ENCODE data around the gene PRIMPOL. TPM values are rescaled to one million over a fixed set of nuclear protein-coding genes. Genes with fewer than 3 reads are reported as not detected.
"Not testable (repeated sequence)": the region's sequence is repeated elsewhere in the genome, so short reads cannot be mapped to it uniquely, and the experiment has no call there.

Gene PRIMPOL
- total and polyA plus RNA-seq, 12 donors = 7.5 to 66.2 (median 12.3) TPM

GRCh38 chr4:184655889-184656869 lies 6.6 kb downstream of the PRIMPOL start:
- Histone ChIP-seq H3K4me1 (replicated peaks in 1 of 2) (no peaks in the 10 kb centered on the region), H3K4me3 (no peak overlapping the region), H3K9me3 (replicated peaks in 1 of 3) (no peaks in the 10 kb centered on the region), H3K27me3 (no peaks in the 10 kb centered on the region), H3K36me3 (replicated peaks in 1 of 2) (no peaks in the 10 kb centered on the region), H3K27ac (no peak overlapping the region)
- TF ChIP-seq, protein P1, sequence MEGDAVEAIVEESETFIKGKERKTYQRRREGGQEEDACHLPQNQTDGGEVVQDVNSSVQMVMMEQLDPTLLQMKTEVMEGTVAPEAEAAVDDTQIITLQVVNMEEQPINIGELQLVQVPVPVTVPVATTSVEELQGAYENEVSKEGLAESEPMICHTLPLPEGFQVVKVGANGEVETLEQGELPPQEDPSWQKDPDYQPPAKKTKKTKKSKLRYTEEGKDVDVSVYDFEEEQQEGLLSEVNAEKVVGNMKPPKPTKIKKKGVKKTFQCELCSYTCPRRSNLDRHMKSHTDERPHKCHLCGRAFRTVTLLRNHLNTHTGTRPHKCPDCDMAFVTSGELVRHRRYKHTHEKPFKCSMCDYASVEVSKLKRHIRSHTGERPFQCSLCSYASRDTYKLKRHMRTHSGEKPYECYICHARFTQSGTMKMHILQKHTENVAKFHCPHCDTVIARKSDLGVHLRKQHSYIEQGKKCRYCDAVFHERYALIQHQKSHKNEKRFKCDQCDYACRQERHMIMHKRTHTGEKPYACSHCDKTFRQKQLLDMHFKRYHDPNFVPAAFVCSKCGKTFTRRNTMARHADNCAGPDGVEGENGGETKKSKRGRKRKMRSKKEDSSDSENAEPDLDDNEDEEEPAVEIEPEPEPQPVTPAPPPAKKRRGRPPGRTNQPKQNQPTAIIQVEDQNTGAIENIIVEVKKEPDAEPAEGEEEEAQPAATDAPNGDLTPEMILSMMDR (IDR thresholded peaks at IDR 0.05) = no peak
- intact Hi-C loops (cut with DNase I) = no loop called here
- WGBS, 4 donors = 93 to 96% (median 95%) methylated on average over 8 of the region's 8 CpGs
- DNase-seq = no peak

GRCh38 chr4:184657144-184657543 lies 7.6 kb downstream of the PRIMPOL start:
- Histone ChIP-seq H3K9me3 (replicated peaks in 1 of 3) (no peaks in the 10 kb centered on the region), H3K4me1 (replicated peaks in 1 of 2) (no peaks in the 10 kb centered on the region), H3K4me3 (no peak overlapping the region), H3K27me3 (no peaks in the 10 kb centered on the region), H3K36me3 (replicated peaks in 1 of 2) (no peaks in the 10 kb centered on the region), H3K27ac (no peak overlapping the region)
- intact Hi-C loops (cut with DNase I) = no loop called here
- no peak for DNase-seq
- TF ChIP-seq, protein P1 (IDR thresholded peaks at IDR 0.05) = no peak
- no peak for TF ChIP-seq POLR2A (IDR thresholded peaks at IDR 0.05)
- 79 to 86% (median 82%) methylated on average over 3 of the region's 3 CpGs for WGBS, 4 donors

- intact Hi-C loops (cut with DNase I); H3K4me1 ChIP-seq (replicated peaks in 1 of 2); H3K9me3 ChIP-seq (replicated peaks in 1 of 3); H3K27me3 ChIP-seq; H3K27ac ChIP-seq; DNase-seq; H3K4me3 ChIP-seq; H3K36me3 ChIP-seq (replicated peaks in 1 of 2): not testable (repeated sequence)
- WGBS, 4 donors = 96 to 99% (median 97%) methylated on average over 9 of the region's 9 CpGs
Measured at GRCh38 chr4:184657820-184658219, 8.3 kb downstream of the PRIMPOL start.

DNA sequence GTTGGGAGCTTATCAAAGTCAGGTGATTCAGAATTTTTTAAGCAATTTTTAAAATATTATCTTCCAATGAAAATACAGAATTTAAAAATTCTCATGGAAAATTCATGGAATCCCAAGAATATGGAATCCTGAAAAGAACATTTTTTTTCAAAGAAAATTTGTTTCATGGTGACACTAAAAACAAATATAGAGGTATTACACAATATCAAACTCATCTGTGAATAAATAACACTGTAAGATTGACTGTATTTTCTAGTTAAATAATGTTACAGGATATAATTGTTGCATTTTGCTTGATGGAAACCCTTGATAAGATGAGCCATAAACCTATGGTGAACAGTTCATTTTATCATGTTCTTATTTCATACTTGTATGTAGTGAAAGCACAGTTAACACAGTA lies 11.4 kb downstream of the PRIMPOL start:
- Histone ChIP-seq H3K27me3 (no peaks in the 10 kb centered on the region), H3K27ac (no peak overlapping the region), H3K9me3 (replicated peaks in 1 of 3) (no peaks in the 10 kb centered on the region), H3K4me3 (no peak overlapping the region), H3K4me1 (replicated peaks in 1 of 2) (no peaks in the 10 kb centered on the region), H3K36me3 (replicated peaks in 1 of 2) (no peaks in the 10 kb centered on the region)
- no peak for TF ChIP-seq POLR2A (IDR thresholded peaks at IDR 0.05)
- TF ChIP-seq, protein P1 (IDR thresholded peaks at IDR 0.05) = no peak
- DNase-seq = no peak
- intact Hi-C loops (cut with DNase I) = no loop called here

DNA sequence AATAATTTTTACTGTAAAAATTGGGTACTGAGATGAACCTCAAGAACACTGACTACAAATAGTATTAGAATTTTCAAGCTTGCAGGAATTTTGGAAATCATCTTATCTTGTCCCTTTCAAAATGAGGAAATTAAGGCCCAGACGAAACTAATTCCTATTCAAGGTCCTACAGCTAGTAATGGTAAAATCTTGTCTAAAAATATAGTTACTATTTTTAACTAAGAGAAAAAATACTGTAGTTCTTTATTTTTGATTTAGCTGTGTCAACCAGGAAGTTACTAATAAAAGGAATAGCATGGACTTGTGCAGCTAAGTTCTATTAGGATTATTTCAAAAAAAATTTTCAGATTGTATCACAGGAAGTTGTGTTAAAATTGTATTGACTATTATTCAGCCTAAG lies 12.7 kb downstream of the PRIMPOL start:
- intact Hi-C loops (cut with DNase I) = no loop called here
- peaks cover 0 to 3% of the 10 kb centered on the region in 2 donors for H3K4me1 ChIP-seq (replicated peaks in 1 of 2)
- WGBS, 4 donors = 39 to 61% (median 48%) methylated on average over 1 of the region's 1 CpG

More for the DNA sequence above, 12.7 kb downstream of the PRIMPOL start:
- TF ChIP-seq, protein P1 (IDR thresholded peaks at IDR 0.05) = no peak
- no peak for TF ChIP-seq POLR2A (IDR thresholded peaks at IDR 0.05)
- no peaks in the 10 kb centered on the region for H3K9me3 ChIP-seq (replicated peaks in 1 of 3)
- no peak for DNase-seq
- H3K36me3 ChIP-seq (replicated peaks in 1 of 2) = no peaks in the 10 kb centered on the region
- no peak overlapping the region for H3K4me3 ChIP-seq
- H3K27me3 ChIP-seq = no peaks in the 10 kb centered on the region
- H3K27ac ChIP-seq = no peak overlapping the region

Data from adrenal gland (tissue), 12 donors.